ENCODE results near the gene EDDM13.
"Not testable (repeated sequence)": the region's sequence is repeated elsewhere in the genome, so short reads cannot be mapped to it uniquely, and the experiment has no call there.

Gene EDDM13

GRCh38 chr19:56321254-56321988 lies 48.9 kb downstream of the EDDM13 start:
- DNase-seq (ENCODE audit: low read depth) = no peak
- TF ChIP-seq CTCF (conservative IDR thresholded peaks at IDR 0.05; ENCODE audit: low read depth, low read length) = no peak
- H3K4me3 ChIP-seq (ENCODE audit: low read depth, low read length) = no peak overlapping the region

GRCh38 chr19:56321989-56322440 lies 49.5 kb downstream of the EDDM13 start:
- no peak for DNase-seq (ENCODE audit: low read depth)
- no peak overlapping the region for H3K4me3 ChIP-seq (ENCODE audit: low read depth, low read length)
- TF ChIP-seq CTCF (conservative IDR thresholded peaks at IDR 0.05; ENCODE audit: low read depth, low read length) = no peak

GRCh38 chr19:56324436-56324835 lies 51.9 kb downstream of the EDDM13 start:
- no peak overlapping the region for H3K4me3 ChIP-seq (ENCODE audit: low read depth, low read length)
- DNase-seq (ENCODE audit: low read depth) = no peak
- no peak for TF ChIP-seq CTCF (conservative IDR thresholded peaks at IDR 0.05; ENCODE audit: low read depth, low read length)

GRCh38 chr19:56332695-56333094 lies 60.1 kb downstream of the EDDM13 start:
- no peak for TF ChIP-seq CTCF (conservative IDR thresholded peaks at IDR 0.05; ENCODE audit: low read depth, low read length)
- no peak for DNase-seq (ENCODE audit: low read depth)
- H3K4me3 ChIP-seq (ENCODE audit: low read depth, low read length) = no peak overlapping the region

GRCh38 chr19:56333506-56333905 lies 61.0 kb downstream of the EDDM13 start:
- H3K4me3 ChIP-seq (ENCODE audit: low read depth, low read length) = no peak overlapping the region
- peak; percentile 85 for TF ChIP-seq CTCF (conservative IDR thresholded peaks at IDR 0.05; ENCODE audit: low read depth, low read length)
- DNase-seq (ENCODE audit: low read depth) = peak; percentile 83

GRCh38 chr19:56335371-56335770 lies 62.8 kb downstream of the EDDM13 start:
- not testable (repeated sequence) for H3K4me3 ChIP-seq (ENCODE audit: low read depth, low read length); DNase-seq (ENCODE audit: low read depth)

- not testable (repeated sequence) for H3K4me3 ChIP-seq (ENCODE audit: low read depth, low read length)
Observed at GRCh38 chr19:56337077-56337476, 64.5 kb downstream of the EDDM13 start.

GRCh38 chr19:56339031-56339430 lies 66.5 kb downstream of the EDDM13 start:
- not testable (repeated sequence) for DNase-seq (ENCODE audit: low read depth); H3K4me3 ChIP-seq (ENCODE audit: low read depth, low read length)

More at GRCh38 chr19:56337077-56337476, 64.5 kb downstream of the EDDM13 start:
- not testable (repeated sequence) for DNase-seq (ENCODE audit: low read depth)

Measured in choroid plexus epithelial cell (primary cell).